Body of pancreas (tissue), 4 donors: Measurements from ENCODE around the gene CYP1B1. TPM values are rescaled to one million over a fixed set of nuclear protein-coding genes. Genes with fewer than 3 reads are reported as not detected.
A peak's percentile ranks its signal among the peaks of the same experiment; 100 is the strongest.

ENCODE experiments used
- ATAC-seq: fragments of 150-250 bp; one replicate; pipeline ENCODE4 v1.9.1; 2016
- DNase-seq, 4 donors: peaks; one replicate each; pipeline ENCODE4 v3.0.0-alpha.2; 2019
- H3K27ac ChIP-seq, 4 donors: fragments of 200-600 bp; sonication (generic); 1 replicate in 3 of 4; 2 replicates in 1 of 4; pipeline versions ENCODE4 v1.5.1 to v1.6.1; 2016 to 2019; ENCODE audit warnings: mild to moderate bottlenecking in 1 of 4, mixed read lengths in 1 of 4, moderate library complexity in 1 of 4
- H3K27me3 ChIP-seq, 2 donors: fragments of 200-600 bp; sonication (generic); one replicate each; pipeline ENCODE4 v1.6.0; 2016; ENCODE audit warnings: mild to moderate bottlenecking in 1 of 2
- H3K36me3 ChIP-seq, 2 donors: fragments of 200-600 bp; sonication (generic); replicated peaks in 1 of 2; 2 replicates each; pipeline ENCODE4 v1.5.1; 2016; ENCODE audit warnings: low read depth in 2 of 2; ENCODE audit not compliant: insufficient read depth in 1 of 2
- H3K4me1 ChIP-seq: fragments of 200-600 bp; sonication (generic); one replicate; pipeline ENCODE4 v1.6.0; 2016
- H3K4me3 ChIP-seq, 2 donors: fragments of 200-600 bp; sonication (generic); 1 replicate in 1 of 2; 2 replicates in 1 of 2; pipeline ENCODE4 v1.5.1; 2016 to 2019
- H3K9me3 ChIP-seq, 3 donors: fragments of 200-600 bp; sonication (generic); 1 replicate in 2 of 3; 2 replicates in 1 of 3; pipeline ENCODE4 v1.5.1; 2016
- CTCF ChIP-seq, 7 experiments: fragments of 450-650 bp in 4 of 7; fragments of 200-600 bp in 3 of 7; sonication (generic) in 3 of 7; IDR thresholded peaks; one replicate each; pipeline ENCODE4 v1.5.1; 2016 to 2019; ENCODE audit warnings: antibody characterized with exemption in 7 of 7
- POLR2A ChIP-seq, 3 donors: fragments of 450-650 bp; IDR thresholded peaks; one replicate each; pipeline ENCODE4 v1.6.1; 2016; ENCODE audit warnings: antibody characterized with exemption in 3 of 3, mild to moderate bottlenecking in 2 of 3
- WGBS, 2 donors: methylation state at CpG; one replicate each; pipeline ENCODE4 v1.1.5; 2017; 5-methylcytosine and 5-hydroxymethylcytosine counted together
- intact Hi-C: fragments of 100-400 bp; cut with DNase I; formaldehyde crosslinking; loops from one replicate; pipeline ENCODE4 v1.15.1; 2023
- total RNA-seq, 2 donors: library from RNA; depleted of rRNA; stranded (reverse); fragments of >200 nt; gene quantifications; one replicate each; pipeline ENCODE4 v1.1.0, GENCODE V29; 2016

Gene CYP1B1
- total RNA-seq, 2 donors from 2014 or later = 9.1 to 22.4 TPM

- DNase-seq (no peak), ATAC-seq (no peak)
- Histone ChIP-seq H3K27me3 (no peaks in the 10 kb centered on the region), H3K4me3 (no peak overlapping the region), H3K36me3 (no peaks in the 10 kb centered on the region), H3K9me3 (peaks cover 0 to 1% (median 0%) of the 10 kb centered on the region in 3 donors), H3K4me1 (no peaks in the 10 kb centered on the region), H3K27ac (no peak overlapping the region)
- TF ChIP-seq CTCF (IDR thresholded peaks at IDR 0.05) = no peak
- no peak for TF ChIP-seq POLR2A (IDR thresholded peaks at IDR 0.05)
- 64 to 70% methylated on average over 2 of the region's 2 CpGs for WGBS, 2 donors
- intact Hi-C loops = loop anchor here (10.0 kb wide), 1 partner anchor 127 kb away; no protein-coding TSS in a partner anchor
These were observed 45.5 kb upstream of the CYP1B1 start for GRCh38 chr2:38121481-38121880.

DNA sequence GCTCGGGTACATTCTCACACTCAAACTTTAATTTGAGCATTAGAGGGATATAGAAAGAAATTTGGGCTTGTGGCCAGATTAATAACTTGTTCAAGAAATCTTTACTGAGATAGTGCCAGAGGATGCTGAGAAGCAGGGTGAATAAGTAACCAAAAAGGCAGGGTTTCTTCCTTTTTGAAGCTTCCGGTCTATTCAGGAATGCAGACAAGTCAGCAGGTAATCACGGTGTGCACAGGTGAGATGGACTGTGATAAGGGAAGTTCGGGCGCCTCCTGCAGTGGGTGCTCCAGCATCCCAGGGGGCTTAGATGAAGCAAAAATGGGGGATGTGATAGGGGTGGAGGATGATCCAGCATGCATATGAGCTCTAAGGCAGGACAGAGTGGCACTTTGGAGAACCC, 44.9 kb upstream of the CYP1B1 start:
- no peaks in the 10 kb centered on the region for H3K9me3 ChIP-seq
- H3K27ac ChIP-seq = no peak overlapping the region
- WGBS, 2 donors = 30 to 32% methylated on average over 5 of the region's 5 CpGs
- intact Hi-C loops = loop anchor here (10.0 kb wide), 1 partner anchor 126 kb away; no protein-coding TSS in a partner anchor
- no peak overlapping the region for H3K4me3 ChIP-seq
- no peaks in the 10 kb centered on the region for H3K4me1 ChIP-seq
- DNase-seq = no peak
- H3K36me3 ChIP-seq = no peaks in the 10 kb centered on the region
- no peaks in the 10 kb centered on the region for H3K27me3 ChIP-seq
- no peak for ATAC-seq
- TF ChIP-seq CTCF (IDR thresholded peaks at IDR 0.05) (no peak), POLR2A (IDR thresholded peaks at IDR 0.05) (no peak)

GRCh38 chr2:38120264-38120592, 44.3 kb upstream of the CYP1B1 start:
- Histone ChIP-seq H3K27me3 (no peaks in the 10 kb centered on the region), H3K36me3 (no peaks in the 10 kb centered on the region), H3K4me1 (no peaks in the 10 kb centered on the region), H3K4me3 (no peak overlapping the region), H3K9me3 (no peaks in the 10 kb centered on the region), H3K27ac (no peak overlapping the region)
- intact Hi-C loops = loop anchor here (10.0 kb wide), 1 partner anchor 125 kb away; no protein-coding TSS in a partner anchor
- DNase-seq (no peak), ATAC-seq (no peak)
- TF ChIP-seq POLR2A (IDR thresholded peaks at IDR 0.05) (no peak), CTCF (IDR thresholded peaks at IDR 0.05) (no peak)
- 52 to 63% methylated on average over 2 of the region's 2 CpGs for WGBS, 2 donors

GRCh38 chr2:38116762-38117161, 40.8 kb upstream of the CYP1B1 start:
- Histone ChIP-seq H3K27ac (no peak overlapping the region), H3K4me3 (no peak overlapping the region), H3K27me3 (no peaks in the 10 kb centered on the region), H3K9me3 (no peaks in the 10 kb centered on the region), H3K4me1 (peaks cover 15% of the 10 kb centered on the region), H3K36me3 (no peaks in the 10 kb centered on the region)
- intact Hi-C loops = no loop called here
- ATAC-seq (no peak), DNase-seq (no peak)
- 82 to 84% methylated on average over 3 of the region's 3 CpGs for WGBS, 2 donors
- TF ChIP-seq POLR2A (IDR thresholded peaks at IDR 0.05) = no peak

DNA sequence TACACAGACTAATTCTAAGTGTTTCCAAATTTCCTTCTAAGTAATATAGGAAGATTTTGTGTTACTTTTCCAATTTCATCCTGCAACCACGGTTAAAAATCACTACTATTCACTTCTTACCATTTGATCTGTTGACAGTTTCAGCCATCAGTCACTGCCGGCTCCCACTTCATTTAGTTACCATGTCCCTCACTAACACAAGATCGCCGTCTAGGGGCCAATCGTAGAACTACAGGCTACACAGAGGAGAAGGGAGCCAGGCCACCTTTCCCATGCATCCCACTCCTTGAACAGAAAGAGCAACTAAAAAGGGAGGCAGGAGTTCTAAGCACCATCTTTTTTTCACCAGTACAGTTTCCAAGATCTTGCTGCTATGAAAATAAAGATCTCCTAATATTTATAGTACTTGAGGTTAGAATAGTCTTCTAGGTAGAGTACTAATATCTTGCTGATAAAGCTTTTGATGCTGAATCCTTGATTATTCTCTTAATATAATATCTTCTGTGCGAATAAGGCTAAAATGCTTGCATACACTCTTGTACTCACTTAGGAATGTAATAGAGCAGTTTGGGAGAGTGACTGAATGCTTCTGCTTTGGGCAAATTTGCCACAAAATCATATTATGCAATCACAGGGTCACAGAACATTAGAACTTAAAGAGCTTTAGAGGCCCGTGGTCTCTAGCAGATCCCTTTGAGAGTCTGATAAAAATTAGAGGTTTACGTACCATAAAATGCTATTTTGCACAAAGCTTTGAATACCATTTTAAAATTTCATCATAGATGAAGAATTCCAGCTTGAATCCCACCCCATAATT, 39.5 kb upstream of the CYP1B1 start:
- DNase-seq = peak; percentile 77 to 86 (median 82)
- H3K27me3 ChIP-seq = no peaks in the 10 kb centered on the region
- H3K9me3 ChIP-seq = no peaks in the 10 kb centered on the region
- no peak overlapping the region for H3K4me3 ChIP-seq
- peaks cover 21% of the 10 kb centered on the region for H3K4me1 ChIP-seq
- WGBS, 2 donors = 18 to 24% methylated on average over 8 of the region's 8 CpGs
- no peaks in the 10 kb centered on the region for H3K36me3 ChIP-seq
- peak; percentile 75 for ATAC-seq
- intact Hi-C loops = no loop called here
- no peak overlapping the region for H3K27ac ChIP-seq
- TF ChIP-seq CTCF (IDR thresholded peaks at IDR 0.05) (peak; percentile 70 to 96 (median 89)), POLR2A (IDR thresholded peaks at IDR 0.05) (no peak)
